H9 (cell line): ENCODE measurements around the gene SRSF4. TPM values are rescaled to one million over a fixed set of nuclear protein-coding genes. Genes with fewer than 3 reads are reported as not detected.

ENCODE experiments used
- DNase-seq: peaks from one replicate; pipeline ENCODE4 v3.0.0-alpha.2; 2017
- H2AFZ ChIP-seq: one replicate; pipeline ENCODE4 v1.6.1; 2013; ENCODE audit warnings: mild to moderate bottlenecking, low read length, control low read depth, moderate library complexity
- H2AK5ac ChIP-seq: 2 replicates; pipeline ENCODE4 v1.6.1; 2013; ENCODE audit warnings: low read length, control low read depth, mixed read lengths; ENCODE audit not compliant: insufficient read length
- H2BK120ac ChIP-seq: one replicate; pipeline ENCODE4 v1.6.1; 2013; ENCODE audit warnings: low read depth, mild to moderate bottlenecking, low read length, control low read depth, inconsistent platforms; ENCODE audit not compliant: poor library complexity, severe bottlenecking
- H2BK12ac ChIP-seq: 2 replicates; pipeline ENCODE4 v1.6.1; 2013; ENCODE audit warnings: low read length, control low read depth, mixed read lengths, low read depth; ENCODE audit not compliant: insufficient read length
- H2BK15ac ChIP-seq: 2 replicates; pipeline ENCODE4 v1.6.1; 2013; ENCODE audit warnings: low read depth, low read length, control low read depth
- H2BK20ac ChIP-seq: one replicate; pipeline ENCODE4 v1.6.1; 2013; ENCODE audit warnings: low read depth, mild to moderate bottlenecking, low read length, control low read depth, inconsistent platforms; ENCODE audit not compliant: poor library complexity, severe bottlenecking
- H2BK5ac ChIP-seq: 2 replicates; pipeline ENCODE4 v1.6.1; 2013; ENCODE audit warnings: low read length, control low read depth, mixed read lengths; ENCODE audit not compliant: insufficient read length
- H3K14ac ChIP-seq: 2 replicates; pipeline ENCODE4 v1.6.1; 2013; ENCODE audit warnings: low read length, control low read depth; ENCODE audit not compliant: insufficient read depth
- H3K18ac ChIP-seq: 2 replicates; pipeline ENCODE4 v1.6.1; 2013; ENCODE audit warnings: low read depth, mild to moderate bottlenecking, mixed read lengths, low read length, control low read depth; ENCODE audit not compliant: insufficient read length
- H3K23ac ChIP-seq: 2 replicates; pipeline ENCODE4 v1.6.1; 2013; ENCODE audit warnings: low read length, control low read depth, mixed read lengths, low read depth; ENCODE audit not compliant: insufficient read length
- H3K23me2 ChIP-seq: 2 replicates; pipeline ENCODE4 v1.6.1; 2013; ENCODE audit warnings: low read depth, mild to moderate bottlenecking, mixed read lengths, low read length, control low read depth; ENCODE audit not compliant: insufficient read length, poor library complexity, severe bottlenecking
- H3K27ac ChIP-seq: 2 replicates; pipeline ENCODE4 v1.5.1; 2013; ENCODE audit warnings: low read length, control low read depth, mixed read lengths, low read depth; ENCODE audit not compliant: insufficient read length
- H3K27me3 ChIP-seq: 2 replicates; pipeline ENCODE4 v1.6.1; 2013; ENCODE audit warnings: low read length, control low read depth, inconsistent platforms; ENCODE audit not compliant: insufficient read depth
- H3K4ac ChIP-seq: 2 replicates; pipeline ENCODE4 v1.6.1; 2013; ENCODE audit warnings: low read depth, mild to moderate bottlenecking, control low read depth, inconsistent platforms, low read length, moderate library complexity
- H3K4me1 ChIP-seq: 2 replicates; pipeline ENCODE4 v1.6.1; 2013; ENCODE audit warnings: low read length, control low read depth, inconsistent platforms; ENCODE audit not compliant: insufficient read depth
- H3K4me2 ChIP-seq: 2 replicates; pipeline ENCODE4 v1.6.1; 2013; ENCODE audit warnings: low read length, control low read depth, mixed read lengths; ENCODE audit not compliant: insufficient read length, insufficient read depth
- H3K56ac ChIP-seq: 2 replicates; pipeline ENCODE4 v1.6.1; 2013; ENCODE audit warnings: low read depth, mild to moderate bottlenecking, mixed read lengths, low read length, control low read depth; ENCODE audit not compliant: insufficient read length
- H3K79me1 ChIP-seq: 2 replicates; pipeline ENCODE4 v1.6.1; 2013; ENCODE audit warnings: low read depth, mild to moderate bottlenecking, moderate library complexity, low read length, control low read depth, inconsistent platforms; ENCODE audit not compliant: insufficient read depth, poor library complexity, severe bottlenecking
- H3K79me2 ChIP-seq: 2 replicates; pipeline ENCODE4 v1.6.1; 2013; ENCODE audit warnings: low read length, control low read depth, inconsistent platforms; ENCODE audit not compliant: insufficient read depth
- H3K9ac ChIP-seq: 2 replicates; pipeline ENCODE4 v1.6.1; 2013; ENCODE audit warnings: low read length, control low read depth, mixed read lengths; ENCODE audit not compliant: insufficient read length; ENCODE audit errors: extremely low read depth
- H3K9me3 ChIP-seq: one replicate; pipeline ENCODE4 v1.6.1; 2013; ENCODE audit warnings: low read depth, low read length, inconsistent platforms; ENCODE audit not compliant: control insufficient read depth
- H3T11ph ChIP-seq: one replicate; pipeline ENCODE4 v1.6.1; 2013; ENCODE audit warnings: mild to moderate bottlenecking, low read length, control low read depth, inconsistent platforms
- H4K20me1 ChIP-seq: one replicate; pipeline ENCODE4 v1.6.1; 2013; ENCODE audit not compliant: control insufficient read depth, insufficient read length, insufficient read depth
- H4K5ac ChIP-seq: 2 replicates; pipeline ENCODE4 v1.6.1; 2013; ENCODE audit warnings: low read depth, mild to moderate bottlenecking, mixed read lengths, low read length, control low read depth; ENCODE audit not compliant: insufficient read length
- H4K8ac ChIP-seq: replicated peaks from 2 replicates; pipeline ENCODE4 v1.6.1; 2013; ENCODE audit warnings: low read length, control low read depth, mixed read lengths, low read depth; ENCODE audit not compliant: insufficient read length
- H4K91ac ChIP-seq: 2 replicates; pipeline ENCODE4 v1.6.1; 2013; ENCODE audit warnings: low read depth, mild to moderate bottlenecking, moderate library complexity, mixed read lengths, low read length, control low read depth; ENCODE audit not compliant: insufficient read length
- H3K27ac Mint-ChIP-seq, 3 experiments: 2 replicates in 2 of 3; 3 replicates in 1 of 3; pipeline ENCODE4 v1.8.0; 2020 to 2021; ENCODE audit warnings: mixed read lengths in 3 of 3, mild to moderate bottlenecking in 1 of 3, moderate library complexity in 1 of 3
- H3K27me3 Mint-ChIP-seq: 2 replicates; pipeline ENCODE4 v1.8.0; 2021; ENCODE audit warnings: low read depth, mild to moderate bottlenecking, moderate library complexity, mixed read lengths
- H3K36me3 Mint-ChIP-seq, 3 experiments: 2 replicates in 2 of 3; 3 replicates in 1 of 3; pipeline ENCODE4 v1.8.0; 2020 to 2021; ENCODE audit warnings: low read depth in 3 of 3, mixed read lengths in 3 of 3; ENCODE audit not compliant: insufficient read depth in 1 of 3
- H3K4me1 Mint-ChIP-seq, 2 experiments: 2 replicates each; pipeline ENCODE4 v1.8.0; 2020; ENCODE audit warnings: mixed read lengths in 2 of 2
- H3K4me3 Mint-ChIP-seq, 2 experiments: 2 replicates in 1 of 2; 3 replicates in 1 of 2; pipeline ENCODE4 v1.8.0; 2020 to 2021; ENCODE audit warnings: mild to moderate bottlenecking in 2 of 2, mixed read lengths in 2 of 2, moderate library complexity in 1 of 2
- H3K9me3 Mint-ChIP-seq, 2 experiments: 2 replicates in 1 of 2; 3 replicates in 1 of 2; pipeline ENCODE4 v1.8.0; 2020; ENCODE audit warnings: mild to moderate bottlenecking in 2 of 2, mixed read lengths in 2 of 2, moderate library complexity in 1 of 2
- CTCF ChIP-seq: fragments of 200-600 bp; sonication (generic); conservative IDR thresholded peaks from 3 replicates; pipeline ENCODE4 v1.8.0; 2021; ENCODE audit warnings: antibody characterized with exemption, mild to moderate bottlenecking
- WGBS: extraction: QIAGEN DNeasy Blood & Tissue Kit; methylation state at CpG from one replicate; pipeline ENCODE4 v1.1.7; 2013; ENCODE audit warnings: missing lambda C conversion rate, low lambda C conversion rate, mixed read lengths; ENCODE audit not compliant: insufficient read length; ENCODE audit errors: extremely low coverage; 5-methylcytosine and 5-hydroxymethylcytosine counted together
- total RNA-seq: library from RNA; stranded (reverse); gene quantifications from 2 replicates; pipeline ENCODE4 v1.2.1, GENCODE V29; 2021

Gene SRSF4
- total RNA-seq, 1 experiment from 2014 or later = 90.6 TPM

- Histone ChIP-seq H3T11ph (no peak overlapping the region), H3K14ac (peak overlapping the region; percentile 98), H4K8ac (no peak overlapping the region), H3K4me1 (no peaks in the 10 kb centered on the region; the same call in 1 of the 2 replicates), H3K23me2 (peaks cover 6% of the 10 kb centered on the region), H3K18ac (peak overlapping the region; percentile 92), H3K27ac (peak overlapping the region; percentile 13), H2BK5ac (no peak overlapping the region), H3K4ac (0 out of 2 replicates have a peak overlapping the region, but pooled peaks have one; percentile 40), H3K9me3 (no peaks in the 10 kb centered on the region), H4K91ac (no peak overlapping the region), H3K4me2 (peak overlapping the region; percentile 99), H3K27me3 (no peaks in the 10 kb centered on the region), H4K20me1 (no peaks in the 10 kb centered on the region), H2AFZ (no peak overlapping the region), H2AK5ac (no peak overlapping the region), H3K9ac (peak overlapping the region; percentile 93), H3K23ac (no peak overlapping the region), H3K79me1 (peaks cover 5% of the 10 kb centered on the region), H2BK15ac (no peak overlapping the region), H4K5ac (no peak overlapping the region), H3K79me2 (peaks cover 43% of the 10 kb centered on the region), H2BK12ac (no peak overlapping the region), H3K56ac (no peak overlapping the region), H2BK20ac (no peak overlapping the region), H2BK120ac (no peak overlapping the region)
- Mint-ChIP-seq H3K9me3 (no peaks in the 10 kb centered on the region), H3K4me1 (peaks cover 32 to 35% of the 10 kb centered on the region in 2 experiments), H3K27ac (peak overlapping the region; percentile 67 to 99 (median 95)), H3K36me3 (peaks cover 24 to 37% (median 28%) of the 10 kb centered on the region in 3 experiments), H3K4me3 (peak overlapping the region; percentile 95 to 96), H3K27me3 (no peaks in the 10 kb centered on the region)
- no peak for DNase-seq
- no peak for TF ChIP-seq CTCF
- WGBS = no CpG with 5 or more reads among the region's 32 CpGs
These were observed 945 bp downstream of the SRSF4 start for GRCh38 chr1:29180497-29181412.
